Mesendoderm (in vitro differentiated cells): ENCODE data around the gene CNDP1.
"Not testable (repeated sequence)": the region's sequence is repeated elsewhere in the genome, so short reads cannot be mapped to it uniquely, and the experiment has no call there.

Experiments used
- DNase-seq: peaks from one replicate; pipeline ENCODE4 v3.0.0; 2013
- H2AK5ac ChIP-seq: 2 replicates; pipeline ENCODE4 v1.6.1; 2013; ENCODE audit warnings: low read length, inconsistent platforms
- H2BK120ac ChIP-seq: 2 replicates; pipeline ENCODE4 v1.6.1; 2013; ENCODE audit warnings: low read depth, mild to moderate bottlenecking, low read length, moderate library complexity, mixed read lengths
- H2BK15ac ChIP-seq: replicated peaks from 2 replicates; pipeline ENCODE4 v1.6.1; 2013; ENCODE audit warnings: low read depth, mild to moderate bottlenecking, moderate library complexity
- H2BK5ac ChIP-seq: 2 replicates; pipeline ENCODE4 v1.6.1; 2013; ENCODE audit warnings: low read length, inconsistent platforms
- H3K18ac ChIP-seq: 2 replicates; pipeline ENCODE4 v1.6.1; 2013; ENCODE audit warnings: mild to moderate bottlenecking, low read length, mixed read lengths
- H3K23ac ChIP-seq: one replicate; pipeline ENCODE4 v1.6.1; 2013; ENCODE audit warnings: low read length
- H3K27ac ChIP-seq: 2 replicates; pipeline ENCODE4 v1.5.1; 2013; ENCODE audit warnings: low read depth, mild to moderate bottlenecking, inconsistent platforms, low read length, moderate library complexity
- H3K27me3 ChIP-seq: 2 replicates; pipeline ENCODE4 v1.6.1; 2013; ENCODE audit warnings: low read length, control low read depth, mild to moderate bottlenecking, inconsistent platforms; ENCODE audit not compliant: insufficient read depth, poor library complexity
- H3K36me3 ChIP-seq: 2 replicates; pipeline ENCODE4 v1.6.1; 2013; ENCODE audit warnings: low read length, inconsistent platforms; ENCODE audit not compliant: control insufficient read depth, insufficient read depth
- H3K4ac ChIP-seq: one replicate; pipeline ENCODE4 v1.6.1; 2013; ENCODE audit warnings: low read depth, mild to moderate bottlenecking, low read length, moderate library complexity
- H3K4me1 ChIP-seq: 2 replicates; pipeline ENCODE4 v1.6.1; 2013; ENCODE audit warnings: low read depth, low read length, inconsistent platforms; ENCODE audit not compliant: control insufficient read depth
- H3K4me2 ChIP-seq: 2 replicates; pipeline ENCODE4 v1.6.1; 2013; ENCODE audit warnings: low read length
- H3K4me3 ChIP-seq: 2 replicates; pipeline ENCODE4 v1.5.1; 2013; ENCODE audit warnings: mild to moderate bottlenecking, low read length
- H3K56ac ChIP-seq: one replicate; pipeline ENCODE4 v1.6.1; 2013; ENCODE audit warnings: low read length
- H3K79me1 ChIP-seq: 2 replicates; pipeline ENCODE4 v1.6.1; 2013; ENCODE audit warnings: low read length, inconsistent platforms
- H3K79me2 ChIP-seq: 2 replicates; pipeline ENCODE4 v1.6.1; 2013; ENCODE audit warnings: mild to moderate bottlenecking, low read length; ENCODE audit not compliant: control insufficient read depth, insufficient read depth
- H3K9ac ChIP-seq: 2 replicates; pipeline ENCODE4 v1.6.1; 2013; ENCODE audit warnings: low read length, inconsistent platforms
- H4K5ac ChIP-seq: one replicate; pipeline ENCODE4 v1.6.1; 2013; ENCODE audit warnings: low read length
- H4K8ac ChIP-seq: one replicate; pipeline ENCODE4 v1.6.1; 2013; ENCODE audit warnings: low read depth, mild to moderate bottlenecking, control low read depth, low read length, moderate library complexity
- WGBS: extraction: QIAGEN DNeasy Blood & Tissue Kit; methylation state at CpG from one replicate; pipeline ENCODE4 v1.1.7; 2013; ENCODE audit warnings: low lambda C conversion rate, missing lambda C conversion rate; ENCODE audit not compliant: insufficient coverage; ENCODE audit errors: extremely low coverage; 5-methylcytosine and 5-hydroxymethylcytosine counted together

CNDP1 gene

GRCh38 chr18:74520096-74520833 is 14.0 kb upstream of the CNDP1 start:
- no peaks in the 10 kb centered on the region for H3K27me3 ChIP-seq
- no peaks in the 10 kb centered on the region for H3K79me2 ChIP-seq
- no peak overlapping the region for H2AK5ac ChIP-seq
- no peak overlapping the region for H3K4me2 ChIP-seq
- H2BK5ac ChIP-seq, result no peak overlapping the region
- WGBS, result no CpG with 5 or more reads among the region's 14 CpGs
- H3K36me3 ChIP-seq, result peaks cover 28% of the 10 kb centered on the region
- H4K5ac ChIP-seq, result no peak overlapping the region
- no peaks in the 10 kb centered on the region for H3K4me1 ChIP-seq
- no peak overlapping the region for H3K18ac ChIP-seq
- H3K23ac ChIP-seq, result no peak overlapping the region
- no peak overlapping the region for H3K9ac ChIP-seq
- H3K56ac ChIP-seq, result no peak overlapping the region
- no peaks in the 10 kb centered on the region for H3K79me1 ChIP-seq
- H2BK120ac ChIP-seq, result no peak overlapping the region
- no peak overlapping the region for H3K4ac ChIP-seq
- no peak for DNase-seq
- no peak overlapping the region for H3K27ac ChIP-seq
- H2BK15ac ChIP-seq, result no peak overlapping the region
- no peak overlapping the region for H4K8ac ChIP-seq
- H3K4me3 ChIP-seq, result no peak overlapping the region

- H3K4me1 ChIP-seq, result no peaks in the 10 kb centered on the region
- H4K8ac ChIP-seq, result no peak overlapping the region
- H3K27ac ChIP-seq, result no peak overlapping the region
- DNase-seq, result no peak
- no peak overlapping the region for H3K18ac ChIP-seq
- H3K79me1 ChIP-seq, result no peaks in the 10 kb centered on the region
- H2BK5ac ChIP-seq, result no peak overlapping the region
- H4K5ac ChIP-seq, result no peak overlapping the region
- H3K27me3 ChIP-seq, result no peaks in the 10 kb centered on the region
- no peak overlapping the region for H3K4ac ChIP-seq
- no peak overlapping the region for H3K23ac ChIP-seq
- no peaks in the 10 kb centered on the region for H3K79me2 ChIP-seq
- H2BK120ac ChIP-seq, result no peak overlapping the region
- H3K4me2 ChIP-seq, result no peak overlapping the region
- no peak overlapping the region for H2BK15ac ChIP-seq
- no peak overlapping the region for H2AK5ac ChIP-seq
- no peak overlapping the region for H3K4me3 ChIP-seq
- no peak overlapping the region for H3K9ac ChIP-seq
- no peak overlapping the region for H3K56ac ChIP-seq
- peaks cover 21% of the 10 kb centered on the region for H3K36me3 ChIP-seq
- no CpG with 5 or more reads among the region's 15 CpGs for WGBS
Measured at GRCh38 chr18:74521068-74521725, 13.1 kb upstream of the CNDP1 start.

- Histone ChIP-seq H4K8ac (no peak overlapping the region), H3K79me2 (no peaks in the 10 kb centered on the region), H3K9ac (no peak overlapping the region), H2AK5ac (no peak overlapping the region), H3K4me2 (no peak overlapping the region), H3K4me3 (no peak overlapping the region), H3K27me3 (no peaks in the 10 kb centered on the region), H3K36me3 (peaks cover 18% of the 10 kb centered on the region), H3K18ac (no peak overlapping the region), H4K5ac (no peak overlapping the region), H2BK15ac (no peak overlapping the region), H3K79me1 (no peaks in the 10 kb centered on the region), H3K4ac (no peak overlapping the region), H3K27ac (no peak overlapping the region), H3K56ac (no peak overlapping the region), H2BK5ac (no peak overlapping the region), H3K23ac (no peak overlapping the region), H2BK120ac (no peak overlapping the region), H3K4me1 (no peaks in the 10 kb centered on the region)
- WGBS, result no CpG with 5 or more reads among the region's 23 CpGs
- no peak for DNase-seq
Measured at GRCh38 chr18:74522635-74523548, 11.4 kb upstream of the CNDP1 start.

- no peak overlapping the region for H4K5ac ChIP-seq
- no peak overlapping the region for H3K9ac ChIP-seq
- peaks cover 11% of the 10 kb centered on the region for H3K36me3 ChIP-seq
- H2BK5ac ChIP-seq, result no peak overlapping the region
- H3K18ac ChIP-seq, result no peak overlapping the region
- H3K27me3 ChIP-seq, result no peaks in the 10 kb centered on the region
- WGBS, result no CpG with 5 or more reads among the region's 5 CpGs
- H3K4me1 ChIP-seq, result no peaks in the 10 kb centered on the region
- H3K27ac ChIP-seq, result no peak overlapping the region
- H2BK15ac ChIP-seq, result no peak overlapping the region
- no peak overlapping the region for H3K4ac ChIP-seq
- no peak overlapping the region for H3K23ac ChIP-seq
- H2BK120ac ChIP-seq, result no peak overlapping the region
- no peak overlapping the region for H3K4me2 ChIP-seq
- no peak overlapping the region for H4K8ac ChIP-seq
- no peak overlapping the region for H3K4me3 ChIP-seq
- DNase-seq, result no peak
- H3K79me2 ChIP-seq, result no peaks in the 10 kb centered on the region
- no peak overlapping the region for H3K56ac ChIP-seq
- no peaks in the 10 kb centered on the region for H3K79me1 ChIP-seq
- H2AK5ac ChIP-seq, result no peak overlapping the region
Measured at GRCh38 chr18:74524097-74524496, 10.2 kb upstream of the CNDP1 start.

GRCh38 chr18:74524915-74525314 is 9.4 kb upstream of the CNDP1 start:
- not testable (repeated sequence) for H2BK5ac ChIP-seq, H2BK15ac ChIP-seq, H3K4me1 ChIP-seq, DNase-seq, H2BK120ac ChIP-seq, H3K4me2 ChIP-seq, H3K79me1 ChIP-seq, H3K79me2 ChIP-seq, H3K23ac ChIP-seq, H2AK5ac ChIP-seq, H3K4me3 ChIP-seq, H3K18ac ChIP-seq, H3K9ac ChIP-seq, H4K5ac ChIP-seq, H3K4ac ChIP-seq, H3K56ac ChIP-seq, H4K8ac ChIP-seq, H3K36me3 ChIP-seq, H3K27ac ChIP-seq, H3K27me3 ChIP-seq
- WGBS, result no CpG with 5 or more reads among the region's 7 CpGs
